Erythroblast (primary cell): ENCODE results near the gene TCEAL5.
A peak's percentile ranks its signal among the peaks of the same experiment; 100 is the strongest.
"Not testable (repeated sequence)": the region's sequence is repeated elsewhere in the genome, so short reads cannot be mapped to it uniquely, and the experiment has no call there.

Source experiments
- DNase-seq, 2 experiments: peaks; one replicate each; lab custom pipeline; 2025; lab: John Stamatoyannopoulos, UW
- GATA1 ChIP-seq: IDR thresholded peaks from 2 replicates; pipeline ENCODE4 v1.6.1; 2011; ENCODE audit warnings: low read depth, mild to moderate bottlenecking, control low read depth, low read length, moderate library complexity
- POLR2A ChIP-seq: IDR thresholded peaks from 2 replicates; pipeline ENCODE4 v1.6.1; 2011; ENCODE audit warnings: mild to moderate bottlenecking, low read length

TCEAL5 gene, protein sequence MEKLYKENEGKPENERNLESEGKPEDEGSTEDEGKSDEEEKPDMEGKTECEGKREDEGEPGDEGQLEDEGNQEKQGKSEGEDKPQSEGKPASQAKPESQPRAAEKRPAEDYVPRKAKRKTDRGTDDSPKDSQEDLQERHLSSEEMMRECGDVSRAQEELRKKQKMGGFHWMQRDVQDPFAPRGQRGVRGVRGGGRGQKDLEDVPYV

GRCh38 chrX:103276581-103277002 lies at the start of gene TCEAL5:
Gene TCEAL5 (minus strand): TSS chrX:103276750. CDS start chrX:103274563, 2,187 bp downstream.
- TF ChIP-seq GATA1 (no peak), POLR2A (no peak)
- no peak for DNase-seq

- TF ChIP-seq GATA1 (no peak), POLR2A (no peak)
- DNase-seq: no peak
These were observed 34.8 kb upstream of the TCEAL5 start for GRCh38 chrX:103311399-103311780.

GRCh38 chrX:103310555-103311398 lies 34.2 kb upstream of the TCEAL5 start, which contains the start of gene BEX2:
Gene BEX2 (minus strand): TSS chrX:103310990. CDS start chrX:103309976, 1,014 bp downstream.
- peak; percentile 69 to 90 for DNase-seq

DNA sequence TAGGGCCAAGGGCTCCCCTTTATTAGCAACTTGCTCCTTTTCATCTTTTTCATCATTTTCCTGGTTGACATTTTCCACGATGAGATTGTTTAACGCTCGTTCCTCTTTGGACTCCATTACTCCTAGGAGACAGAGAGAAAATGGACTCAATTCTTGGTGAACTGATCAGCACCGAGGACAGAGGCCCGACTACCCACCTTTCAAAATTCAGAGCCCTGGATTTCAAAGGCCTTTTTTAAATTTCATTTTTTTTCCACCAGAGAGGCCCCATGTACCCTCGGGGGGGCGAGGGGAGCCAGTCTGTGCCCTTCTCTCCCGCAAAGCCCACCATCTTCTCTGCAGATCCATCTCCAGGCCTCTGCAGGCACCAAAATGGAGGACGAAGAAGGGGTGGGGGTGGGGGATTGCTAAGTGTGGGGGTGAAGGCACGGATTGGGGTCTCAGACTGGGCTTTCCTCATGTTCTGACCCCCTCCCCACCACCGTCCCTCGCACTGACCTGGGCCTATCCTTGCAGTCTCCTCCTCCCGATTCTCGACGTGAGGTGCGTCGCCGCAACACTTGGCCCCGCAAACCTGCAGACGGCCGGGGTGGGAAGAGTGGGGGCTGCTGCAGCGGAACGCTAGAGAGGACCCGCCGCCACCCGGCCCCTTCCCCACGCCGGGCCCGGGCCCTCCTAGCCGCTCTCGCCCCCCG lies 33.5 kb upstream of the TCEAL5 start:
- no peak for TF ChIP-seq POLR2A
- TF ChIP-seq GATA1: no peak
- DNase-seq: peak in 1 of 2 experiments; percentile 39

More at GRCh38 chrX:103310555-103311398, 34.2 kb upstream of the TCEAL5 start, which contains the start of gene BEX2:
- TF ChIP-seq POLR2A: peak; percentile 38
- no peak for TF ChIP-seq GATA1

GRCh38 chrX:103305666-103306065 lies 29.1 kb upstream of the TCEAL5 start:
- DNase-seq: not testable (repeated sequence)

DNA sequence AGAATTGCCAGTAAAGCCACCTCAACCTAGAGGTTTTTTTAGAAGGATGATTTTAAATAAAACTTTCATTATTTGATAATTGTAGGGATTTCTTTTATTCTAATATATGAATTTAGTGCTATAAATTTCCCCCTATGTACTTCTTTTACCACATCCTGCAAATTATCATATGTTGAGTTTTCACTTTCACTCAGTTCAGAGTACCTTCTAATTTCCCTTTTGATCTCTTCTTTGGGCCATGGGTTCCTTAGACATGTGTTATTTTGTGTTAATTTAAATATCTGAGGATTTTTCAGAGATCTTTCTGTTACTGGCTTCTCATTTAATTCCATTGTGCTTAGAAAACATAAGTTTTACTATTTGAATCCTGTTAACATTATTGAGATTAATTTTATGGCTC lies 28.2 kb upstream of the TCEAL5 start:
- TF ChIP-seq GATA1 (no peak), POLR2A (no peak)
- DNase-seq: no peak

DNA sequence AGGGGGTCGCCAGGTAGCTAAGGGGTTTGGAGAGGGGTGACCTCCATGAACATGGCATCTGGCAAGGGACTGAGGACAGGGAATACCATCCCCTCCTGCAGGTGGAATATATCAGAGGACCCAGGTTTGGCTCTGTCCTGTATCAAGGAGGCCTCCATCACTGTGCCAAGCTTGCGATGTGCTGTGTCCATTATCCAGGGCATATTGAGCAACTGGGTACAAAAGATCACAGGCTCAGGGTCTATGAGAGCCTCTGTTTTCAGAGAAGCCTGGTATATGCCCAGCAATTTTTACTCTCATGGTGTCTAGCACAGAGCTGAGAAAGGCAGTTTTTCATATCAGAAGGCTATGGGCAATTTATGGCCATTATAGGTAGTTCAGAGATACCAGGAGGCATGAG lies 16.6 kb upstream of the TCEAL5 start:
- no peak for TF ChIP-seq GATA1
- no peak for TF ChIP-seq POLR2A
- DNase-seq: no peak

DNA sequence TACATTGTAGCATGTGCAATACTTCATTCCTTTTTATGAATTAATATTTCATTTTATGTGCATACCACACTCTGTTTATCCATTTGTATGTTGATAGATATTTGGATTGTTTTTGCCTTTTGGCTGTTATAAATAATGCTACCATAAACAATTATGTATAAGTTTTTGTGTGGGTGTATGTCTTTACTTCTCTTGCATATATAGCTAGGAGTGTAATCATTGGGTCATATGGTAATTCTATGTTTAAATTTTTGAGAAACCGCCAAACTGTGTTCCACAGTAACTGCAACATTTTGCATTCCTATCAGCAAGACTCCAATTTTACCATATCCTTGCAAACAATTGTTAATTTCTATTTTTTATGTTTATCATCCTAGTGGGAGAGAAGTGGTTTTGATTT lies 3.1 kb upstream of the TCEAL5 start:
- DNase-seq: no peak
- TF ChIP-seq POLR2A (no peak), GATA1 (no peak)

DNA sequence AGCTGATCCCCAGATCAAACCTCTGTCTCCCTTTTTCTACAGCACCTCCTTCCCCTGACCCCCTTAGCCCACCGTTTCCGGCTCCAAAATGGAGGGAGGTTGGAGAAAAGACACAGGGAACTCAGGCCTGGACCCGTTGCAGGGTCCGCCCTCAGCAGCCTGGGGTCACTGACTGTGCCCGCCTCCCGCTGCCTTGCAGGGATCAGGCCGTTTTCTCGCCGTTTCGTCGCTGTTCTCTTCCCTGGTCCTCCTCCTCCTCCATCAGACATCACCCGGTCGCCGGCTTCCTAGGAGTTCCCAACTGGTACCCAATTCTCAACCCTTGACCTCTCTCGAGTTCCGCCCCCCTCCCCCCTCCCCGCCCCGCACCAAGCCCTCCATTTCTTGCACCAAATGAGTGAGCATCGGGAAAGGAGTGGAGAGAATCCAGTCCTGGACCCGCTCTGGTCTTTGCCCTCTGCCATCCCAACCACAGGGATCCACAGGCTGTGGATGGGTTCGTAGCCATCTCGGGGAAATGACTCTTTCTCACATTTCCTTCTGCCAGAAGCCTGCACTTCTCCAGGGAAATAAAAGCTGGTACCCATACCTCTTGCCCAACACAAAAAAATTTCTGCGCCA lies 493 bp downstream of the TCEAL5 start:
- TF ChIP-seq GATA1: no peak
- DNase-seq: no peak

DNA sequence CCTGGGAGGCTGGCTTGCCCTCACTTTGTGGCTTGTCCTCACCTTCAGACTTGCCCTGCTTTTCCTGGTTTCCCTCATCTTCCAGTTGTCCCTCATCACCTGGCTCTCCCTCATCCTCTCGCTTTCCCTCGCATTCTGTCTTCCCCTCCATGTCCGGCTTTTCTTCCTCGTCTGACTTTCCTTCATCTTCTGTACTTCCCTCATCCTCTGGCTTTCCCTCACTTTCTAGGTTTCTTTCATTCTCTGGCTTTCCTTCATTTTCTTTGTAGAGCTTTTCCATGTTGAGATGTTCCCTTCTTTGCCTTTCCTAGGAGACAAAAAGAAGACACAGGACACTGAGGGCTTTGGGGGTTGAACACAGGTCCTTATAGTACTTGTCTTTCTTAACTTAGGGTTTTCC lies 2.3 kb downstream of the TCEAL5 start:
- no peak for DNase-seq
- TF ChIP-seq GATA1: no peak
- TF ChIP-seq POLR2A: no peak

- TF ChIP-seq GATA1 (no peak), POLR2A (no peak)
- no peak for DNase-seq
These were observed 18.3 kb downstream of the TCEAL5 start for GRCh38 chrX:103258275-103258674.

DNA sequence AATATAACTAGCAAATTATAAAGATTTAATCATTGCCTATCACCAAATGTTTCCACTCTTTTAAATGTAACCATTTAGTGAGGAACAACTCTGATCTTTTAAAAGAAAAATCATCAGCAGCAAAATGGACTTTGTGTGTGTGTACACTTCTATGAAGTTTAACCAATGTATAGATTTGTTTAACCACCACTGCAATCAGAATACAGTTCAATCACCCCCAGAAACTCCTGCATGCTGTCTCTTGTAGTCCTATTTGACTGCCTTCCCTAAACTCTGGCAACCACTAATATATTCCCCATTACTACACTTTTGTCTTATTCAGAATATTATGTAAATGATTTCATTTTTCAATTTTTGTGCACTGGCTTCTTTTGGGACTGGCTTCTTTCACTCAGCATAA lies 19.9 kb downstream of the TCEAL5 start:
- TF ChIP-seq GATA1 (no peak), POLR2A (no peak)
- no peak for DNase-seq

GRCh38 chrX:103254921-103255493 lies 21.5 kb downstream of the TCEAL5 start, which contains the start of gene TCEAL8:
Gene TCEAL8 (minus strand): TSS chrX:103255155. CDS start chrX:103253979, 1,176 bp downstream.
- DNase-seq: peak; percentile 80 to 82
- TF ChIP-seq GATA1 (no peak), POLR2A (peak; percentile 49)
